Bronchial epithelial cell (primary cell): ENCODE measurements around the gene OPRL1. TPM values are rescaled to one million over a fixed set of nuclear protein-coding genes. Genes with fewer than 3 reads are reported as not detected.

ENCODE experiments used
- DNase-seq: peaks from one replicate; pipeline ENCODE4 v3.0.0-alpha.2; 2010; ENCODE audit warnings: low read depth
- FAIRE-seq: peaks from 2 replicates; lab custom pipeline; 2011; peaks lifted over from hg19 to GRCh38; lab: Jason Lieb, UNC
- H3K27me3 ChIP-seq: 2 replicates; pipeline ENCODE4 v1.5.1; 2011; ENCODE audit warnings: low read length; ENCODE audit not compliant: control insufficient read depth, insufficient read depth
- H3K36me3 ChIP-seq: 2 replicates; pipeline ENCODE4 v1.5.1; 2011; ENCODE audit warnings: low read length; ENCODE audit not compliant: control insufficient read depth, insufficient read depth
- H3K4me3 ChIP-seq: 2 replicates; pipeline ENCODE4 v1.5.1; 2011; ENCODE audit warnings: mild to moderate bottlenecking, low read depth, low read length, control low read depth
- CTCF ChIP-seq: IDR thresholded peaks from 2 replicates; pipeline ENCODE4 v1.5.1; 2011; ENCODE audit warnings: mild to moderate bottlenecking, moderate library complexity, low read length, control low read depth, inconsistent platforms; ENCODE audit not compliant: insufficient read depth, severe bottlenecking
- total RNA-seq: library from RNA; depleted of rRNA; stranded (reverse); fragments of >200 nt; gene quantifications from 2 replicates; pipeline ENCODE4 v1.2.1, GENCODE V29; 2014

Gene OPRL1
- total RNA-seq, 1 donor from 2014 or later, result under 0.01 TPM

- Histone ChIP-seq H3K4me3 (no peak overlapping the region), H3K36me3 (no peaks in the 10 kb centered on the region), H3K27me3 (peaks cover 3% of the 10 kb centered on the region)
- DNase-seq (no peak), FAIRE-seq (no peak)
- no peak for TF ChIP-seq CTCF
These were observed 33.0 kb downstream of the OPRL1 start for GRCh38 chr20:64112691-64113443.

GRCh38 chr20:64113444-64113775 lies 33.5 kb downstream of the OPRL1 start:
- Histone ChIP-seq H3K4me3 (no peak overlapping the region), H3K27me3 (no peaks in the 10 kb centered on the region), H3K36me3 (no peaks in the 10 kb centered on the region)
- FAIRE-seq (no peak), DNase-seq (no peak)
- TF ChIP-seq CTCF, result no peak

GRCh38 chr20:64113796-64114355 lies 34.0 kb downstream of the OPRL1 start:
- no peak for TF ChIP-seq CTCF
- Histone ChIP-seq H3K27me3 (no peaks in the 10 kb centered on the region), H3K4me3 (no peak overlapping the region), H3K36me3 (no peaks in the 10 kb centered on the region)
- no peak for DNase-seq
- FAIRE-seq, result peak; percentile 36

- no peaks in the 10 kb centered on the region for H3K36me3 ChIP-seq
- FAIRE-seq, result no peak
- no peak overlapping the region for H3K4me3 ChIP-seq
These were observed 34.6 kb downstream of the OPRL1 start for GRCh38 chr20:64114356-64114971.

GRCh38 chr20:64115171-64115911 lies 35.5 kb downstream of the OPRL1 start:
- no peaks in the 10 kb centered on the region for H3K27me3 ChIP-seq
- H3K36me3 ChIP-seq, result no peaks in the 10 kb centered on the region
- H3K4me3 ChIP-seq, result no peak overlapping the region
- no peak for FAIRE-seq
- TF ChIP-seq CTCF, result no peak
- no peak for DNase-seq

More at GRCh38 chr20:64114356-64114971, 34.6 kb downstream of the OPRL1 start:
- no peaks in the 10 kb centered on the region for H3K27me3 ChIP-seq
- no peak for DNase-seq
- no peak for TF ChIP-seq CTCF
